Medulla oblongata (tissue), 1 donor: ENCODE results near the gene GPR82.
A peak's percentile ranks its signal among the peaks of the same experiment; 100 is the strongest.
"Not testable (repeated sequence)": the region's sequence is repeated elsewhere in the genome, so short reads cannot be mapped to it uniquely, and the experiment has no call there.

ENCODE experiments used
- DNase-seq: peaks from one replicate; pipeline ENCODE4 v3.0.0-alpha.2; 2015; ENCODE audit errors: extremely low spot score

GPR82 gene

DNA sequence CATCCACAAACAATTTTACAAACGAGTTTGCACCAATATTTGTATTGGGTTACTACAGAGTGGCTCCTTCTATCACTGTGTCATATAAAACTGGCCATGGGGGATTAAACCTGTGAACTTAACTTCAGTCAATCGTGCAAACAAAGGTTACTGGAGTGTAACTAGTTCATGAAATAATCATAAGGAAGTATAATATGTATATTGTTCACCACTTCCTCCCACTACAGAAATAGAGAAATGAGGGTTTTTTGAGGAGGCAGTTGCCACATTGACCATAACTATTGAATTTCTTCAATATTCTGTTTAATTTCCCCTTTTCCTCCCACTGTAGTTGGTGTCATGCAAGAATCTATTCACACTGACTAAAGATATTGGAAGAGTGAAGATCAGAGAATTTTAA is at the start of gene GPR82:
GPR82 (plus strand) TSS at position 356 of the 400 bp plus-strand sequence. CDS start 2,846 bp downstream, outside the sequence.
- DNase-seq, result no peak

- not testable (repeated sequence) for DNase-seq
These were observed 47.6 kb upstream of the GPR82 start for GRCh38 chrX:41676361-41676760.

DNA sequence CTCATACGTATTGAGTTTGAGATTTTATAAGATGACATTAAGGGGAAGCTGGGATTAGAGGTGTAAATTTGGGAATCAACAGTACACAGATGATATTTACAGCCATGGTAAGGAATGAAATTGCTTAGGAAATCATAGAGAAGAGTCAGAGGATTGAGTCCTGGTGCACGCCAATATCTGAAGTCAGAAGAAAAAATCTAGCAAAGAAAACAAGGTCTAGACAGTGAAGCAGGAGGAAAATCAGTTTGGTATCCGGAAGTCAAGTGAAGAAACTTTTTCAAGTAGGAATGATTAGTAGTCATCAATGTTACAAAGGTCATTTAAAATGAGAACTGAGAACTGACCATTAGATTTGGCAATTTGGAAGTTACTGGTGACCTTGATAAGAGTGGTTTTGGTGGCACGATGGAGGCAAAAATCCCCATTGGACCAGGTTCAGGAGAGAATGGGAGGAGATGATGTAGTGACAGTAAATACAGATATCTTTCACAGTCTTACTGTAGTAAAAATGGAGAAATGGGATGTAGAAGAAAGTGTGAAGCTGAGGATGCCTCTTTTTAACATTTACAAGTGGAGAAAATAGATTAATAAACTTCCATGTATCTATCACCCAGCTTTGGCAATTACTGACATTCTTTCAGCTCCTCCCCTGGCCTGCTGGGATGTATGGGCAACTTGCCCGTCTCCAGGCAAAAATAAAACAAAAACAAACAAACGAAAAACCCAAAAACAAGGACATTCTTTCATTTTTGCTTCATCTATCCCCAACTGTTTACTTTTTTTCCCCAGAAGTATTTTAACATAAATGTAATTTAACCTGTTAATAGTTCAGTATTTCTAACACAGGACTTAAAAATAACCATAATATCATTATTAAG is 46.6 kb upstream of the GPR82 start:
- no peak for DNase-seq

DNA sequence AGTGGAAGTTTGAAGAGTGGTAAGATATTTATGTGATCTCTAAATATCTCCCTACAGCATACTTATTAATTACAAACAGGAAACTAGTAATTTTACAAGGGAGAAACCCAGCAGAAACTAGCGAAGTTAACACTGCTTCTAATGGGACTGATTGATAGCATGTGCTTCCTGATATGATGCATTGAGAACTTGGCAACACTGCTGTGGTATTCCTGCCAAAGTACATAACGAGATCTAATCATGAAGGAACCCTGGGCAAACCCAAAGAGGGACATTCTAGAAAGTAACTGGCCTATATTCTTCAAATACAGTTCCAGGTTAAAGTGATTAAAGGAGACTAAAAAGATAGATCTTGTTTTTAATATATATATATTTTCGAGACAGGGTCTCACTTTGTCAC is 39.8 kb upstream of the GPR82 start:
- no peak for DNase-seq

- no peak for DNase-seq
These were observed 39.0 kb upstream of the GPR82 start for GRCh38 chrX:41684940-41685339.

- DNase-seq, result no peak
These were observed 37.2 kb upstream of the GPR82 start for GRCh38 chrX:41686788-41687187.

DNA sequence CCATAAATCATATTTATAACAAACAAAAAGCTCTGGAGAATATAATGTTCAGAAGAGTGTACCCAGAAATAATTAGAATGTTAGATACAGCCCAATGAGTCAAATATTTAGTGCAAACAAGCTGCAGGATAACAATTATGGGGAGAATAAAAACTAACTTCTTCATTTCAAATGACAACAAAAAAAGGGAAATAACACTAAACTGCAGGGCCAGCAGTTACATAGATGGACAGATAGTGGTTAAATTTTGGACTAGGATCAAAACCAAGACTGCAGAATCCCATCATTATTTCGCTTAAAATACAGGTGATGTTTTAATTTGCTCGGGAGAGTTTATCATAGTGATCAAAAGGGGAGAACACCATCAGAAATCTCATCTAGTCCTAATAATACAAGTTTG is 35.8 kb upstream of the GPR82 start:
- no peak for DNase-seq

DNA sequence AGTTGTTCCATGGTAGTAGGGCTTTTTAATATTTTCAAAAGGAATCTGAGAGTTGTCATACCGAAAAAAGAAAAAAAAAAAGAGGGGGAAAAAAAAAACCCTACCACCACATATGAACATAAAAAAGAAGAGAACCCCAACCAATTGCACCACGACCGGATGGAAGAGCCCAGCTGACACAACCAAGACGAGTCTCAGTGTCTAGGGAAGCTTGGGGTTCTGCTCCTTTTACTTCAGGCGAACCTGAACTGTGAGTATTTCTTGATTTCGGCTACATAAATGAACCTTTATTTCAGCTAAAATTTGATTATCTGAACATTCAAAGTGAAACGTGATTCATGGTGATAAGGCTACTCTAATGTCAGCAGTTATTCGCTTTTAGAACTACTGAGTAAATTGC is 35.1 kb upstream of the GPR82 start, which contains the start of gene GPR34:
GPR34 (plus strand) TSS at position 139 of the 400 bp plus-strand sequence. CDS start 6,661 bp downstream, outside the sequence.
- peak; percentile 49 for DNase-seq

- no peak for DNase-seq
These were observed 34.3 kb upstream of the GPR82 start for GRCh38 chrX:41689711-41690110.

DNA sequence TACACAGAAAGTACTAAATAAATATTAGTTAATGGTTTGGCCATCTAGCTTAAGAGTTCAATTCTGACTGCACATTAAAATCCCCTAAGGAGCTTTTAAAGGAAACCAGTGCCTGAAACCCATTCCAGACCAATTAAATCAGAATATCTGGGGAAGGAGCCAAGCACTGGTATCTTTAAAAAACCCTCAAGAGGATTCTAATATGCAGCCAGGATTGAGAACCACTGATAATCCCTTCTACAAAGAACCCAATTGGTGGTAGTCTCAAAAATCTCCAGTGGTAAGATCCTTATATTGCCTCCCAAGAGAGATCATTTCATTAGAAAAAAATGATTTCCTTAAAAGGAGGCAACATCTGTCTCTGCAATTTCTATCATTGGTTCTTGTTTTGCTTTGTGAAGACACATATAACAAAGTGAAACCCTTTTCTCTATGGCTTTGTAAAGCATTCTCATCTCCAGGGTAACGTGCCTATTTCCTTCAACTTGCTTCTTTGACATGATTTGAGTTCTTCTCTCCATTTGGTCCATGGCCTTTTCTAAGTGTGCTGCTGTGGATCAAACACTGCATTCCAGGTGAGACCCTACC is 31.7 kb upstream of the GPR82 start:
- no peak for DNase-seq

GRCh38 chrX:41693024-41693423 is 31.0 kb upstream of the GPR82 start:
- no peak for DNase-seq

DNA sequence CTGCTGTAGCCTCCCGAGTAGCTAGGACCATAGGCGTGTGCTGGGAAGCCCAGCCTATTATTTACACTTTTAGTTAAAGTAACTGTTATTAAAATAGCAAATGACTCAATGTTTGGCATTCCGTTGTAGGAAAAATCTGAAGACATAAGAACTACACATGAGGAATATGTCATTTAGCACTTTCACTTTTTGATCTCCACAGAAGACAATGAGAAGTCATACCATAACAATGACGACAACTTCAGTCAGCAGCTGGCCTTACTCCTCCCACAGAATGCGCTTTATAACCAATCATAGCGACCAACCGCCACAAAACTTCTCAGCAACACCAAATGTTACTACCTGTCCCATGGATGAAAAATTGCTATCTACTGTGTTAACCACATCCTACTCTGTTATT is 28.6 kb upstream of the GPR82 start:
- DNase-seq, result no peak

GRCh38 chrX:41703574-41704029 is 20.4 kb upstream of the GPR82 start:
- no peak for DNase-seq

DNA sequence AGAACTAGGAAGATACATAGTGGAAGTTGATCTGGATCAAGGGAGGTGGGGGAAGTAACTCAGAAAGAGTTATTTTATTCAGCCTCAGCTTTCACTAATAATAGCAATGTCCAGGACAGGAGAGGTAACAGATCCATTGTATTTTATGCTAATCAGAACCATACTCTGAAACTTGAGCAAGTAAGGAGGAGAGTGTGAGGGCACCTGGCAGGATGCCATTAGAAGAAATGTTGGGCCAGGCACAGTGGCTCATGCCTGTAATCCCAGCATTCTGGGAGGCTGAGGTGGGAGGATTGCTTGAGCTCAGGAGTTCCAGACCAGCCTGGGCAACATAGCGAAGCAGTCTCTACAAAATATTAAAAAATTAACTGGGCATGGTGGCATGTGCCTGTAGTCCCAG is 18.9 kb upstream of the GPR82 start:
- DNase-seq, result no peak

DNA sequence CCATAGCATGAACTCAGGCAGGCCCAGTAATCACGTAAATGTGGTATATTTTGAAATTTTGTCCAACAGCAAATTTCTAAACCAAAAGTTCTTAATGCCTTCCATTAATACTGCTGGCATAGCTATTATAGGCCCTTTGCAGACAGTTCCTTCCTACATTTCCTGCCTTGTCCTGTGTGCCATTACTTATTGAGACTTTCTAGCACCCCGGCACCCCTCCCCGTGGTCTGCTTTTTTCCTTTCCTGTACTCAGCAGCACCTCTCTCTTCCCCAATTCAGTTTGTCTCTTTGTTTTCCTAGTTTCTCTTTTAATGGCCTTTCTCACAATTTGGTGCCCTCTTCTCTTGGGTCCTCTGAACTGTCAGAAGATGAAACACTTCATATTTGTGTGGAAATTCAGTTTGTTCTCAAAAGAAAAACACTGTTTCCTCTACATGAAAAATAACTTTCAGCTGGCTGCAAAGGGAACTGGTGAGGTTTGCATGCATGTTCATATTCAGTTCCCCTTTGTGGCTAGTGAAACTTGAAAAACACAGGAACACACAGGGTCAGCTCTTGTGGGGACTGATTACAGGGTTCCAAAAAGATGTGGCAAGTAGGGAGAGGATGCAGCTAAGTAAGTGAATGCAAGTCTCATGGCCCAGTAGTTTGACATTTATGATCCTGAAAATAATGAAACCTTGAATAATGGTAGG is 18.2 kb upstream of the GPR82 start:
- DNase-seq, result peak; percentile 50

- no peak for DNase-seq
These were observed 16.8 kb upstream of the GPR82 start for GRCh38 chrX:41707218-41707617.

DNA sequence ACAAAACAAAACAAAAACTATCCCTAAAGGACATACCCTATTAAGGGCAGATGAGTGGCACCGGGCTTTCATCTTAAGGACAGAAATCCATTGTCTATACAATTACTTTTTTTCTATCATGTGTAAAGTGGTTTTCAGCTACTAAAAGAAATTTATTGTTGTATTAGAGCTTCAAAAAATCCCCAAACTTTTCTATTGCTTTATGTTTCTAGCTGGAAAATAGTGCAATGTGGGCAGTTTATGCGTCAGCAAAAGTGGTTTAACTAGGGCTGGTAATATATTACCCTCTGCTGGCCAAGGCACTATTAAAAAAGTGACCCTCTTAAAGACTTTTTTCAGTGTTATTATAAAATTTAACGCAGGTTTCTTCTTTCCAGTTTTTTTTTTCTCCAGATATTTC is 15.5 kb upstream of the GPR82 start:
- DNase-seq, result no peak

DNA sequence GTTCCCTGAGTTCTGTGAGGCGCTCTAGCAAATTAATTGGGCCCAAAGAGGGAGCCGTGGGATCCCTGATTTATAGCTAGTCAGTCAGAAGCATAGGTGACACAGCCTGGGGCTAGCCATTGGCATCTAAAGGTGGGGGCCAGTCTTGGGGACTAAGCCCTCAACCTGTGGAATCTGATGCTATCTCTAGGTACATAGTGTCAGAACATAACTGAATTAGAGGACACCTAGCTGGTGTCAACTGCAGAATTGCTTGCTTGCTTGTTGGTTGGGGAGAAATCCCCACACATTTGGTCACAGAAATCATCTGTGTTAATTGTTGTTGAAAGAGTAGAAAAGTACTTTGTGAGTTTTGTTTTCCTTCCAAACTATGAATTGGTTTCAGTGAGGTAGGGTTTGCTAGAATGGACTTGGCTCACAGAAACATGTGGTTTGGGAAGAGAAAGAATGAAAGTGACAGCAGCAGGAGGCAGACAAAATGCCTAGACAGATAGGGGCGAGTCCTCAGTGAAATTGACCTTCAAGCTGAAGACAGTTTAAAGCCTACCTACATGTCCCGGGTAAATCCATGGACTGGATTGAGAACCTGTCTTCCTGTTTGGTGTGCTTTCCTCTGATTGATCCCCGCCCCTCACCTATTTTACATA is 12.8 kb upstream of the GPR82 start:
- no peak for DNase-seq

DNA sequence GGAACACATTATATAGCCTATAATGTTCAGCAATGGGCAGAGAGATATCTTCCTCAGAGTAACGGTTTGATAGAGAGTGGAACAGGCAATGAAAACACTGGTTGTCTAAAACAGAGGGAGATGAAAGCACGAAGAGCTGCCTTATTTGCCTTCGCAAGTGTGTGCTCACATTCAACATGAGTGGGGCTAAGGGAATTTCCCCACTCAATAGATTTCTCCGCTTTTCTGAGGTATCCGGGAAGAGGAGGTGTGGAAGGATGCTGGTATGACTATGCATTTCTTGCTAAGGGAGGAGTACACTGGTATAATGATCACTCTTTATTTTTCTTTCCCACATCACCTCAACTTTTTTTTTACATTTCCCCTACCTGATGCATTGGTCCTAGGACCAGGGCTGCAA is 7.8 kb upstream of the GPR82 start:
- DNase-seq, result no peak

DNA sequence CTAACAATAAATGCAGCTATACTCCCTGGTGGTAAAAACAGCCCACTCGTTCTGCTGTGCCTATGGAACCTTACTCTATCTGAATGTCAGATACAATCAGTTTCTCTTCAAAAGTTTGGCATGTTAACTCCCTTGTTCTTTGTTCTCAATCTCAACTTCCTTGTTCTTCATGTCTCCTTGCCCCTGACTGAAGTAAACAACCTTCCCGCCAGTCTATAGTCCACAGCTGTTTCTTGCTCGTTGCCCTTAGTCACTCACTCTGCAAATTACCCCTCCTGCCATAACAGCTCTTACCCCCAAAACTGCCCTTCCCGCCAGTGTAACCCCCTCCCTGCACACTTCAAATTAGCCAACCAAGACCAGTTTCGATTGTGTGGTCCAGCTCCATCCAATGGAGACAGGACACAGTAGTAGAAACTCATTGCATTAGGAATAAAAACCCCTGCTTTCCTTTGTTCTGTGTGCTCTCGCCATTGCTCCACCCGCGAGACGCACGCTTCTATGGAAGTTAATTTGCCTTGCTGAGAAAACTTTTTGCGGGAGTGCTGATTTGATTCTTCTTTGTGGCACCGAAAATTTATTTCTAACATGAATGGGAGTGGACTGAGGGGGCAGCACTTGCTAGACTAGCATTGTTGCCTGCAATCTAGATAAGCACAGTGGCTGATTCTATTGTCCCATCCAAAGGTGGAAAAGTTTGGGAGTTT is 7.1 kb upstream of the GPR82 start:
- DNase-seq, result no peak

DNA sequence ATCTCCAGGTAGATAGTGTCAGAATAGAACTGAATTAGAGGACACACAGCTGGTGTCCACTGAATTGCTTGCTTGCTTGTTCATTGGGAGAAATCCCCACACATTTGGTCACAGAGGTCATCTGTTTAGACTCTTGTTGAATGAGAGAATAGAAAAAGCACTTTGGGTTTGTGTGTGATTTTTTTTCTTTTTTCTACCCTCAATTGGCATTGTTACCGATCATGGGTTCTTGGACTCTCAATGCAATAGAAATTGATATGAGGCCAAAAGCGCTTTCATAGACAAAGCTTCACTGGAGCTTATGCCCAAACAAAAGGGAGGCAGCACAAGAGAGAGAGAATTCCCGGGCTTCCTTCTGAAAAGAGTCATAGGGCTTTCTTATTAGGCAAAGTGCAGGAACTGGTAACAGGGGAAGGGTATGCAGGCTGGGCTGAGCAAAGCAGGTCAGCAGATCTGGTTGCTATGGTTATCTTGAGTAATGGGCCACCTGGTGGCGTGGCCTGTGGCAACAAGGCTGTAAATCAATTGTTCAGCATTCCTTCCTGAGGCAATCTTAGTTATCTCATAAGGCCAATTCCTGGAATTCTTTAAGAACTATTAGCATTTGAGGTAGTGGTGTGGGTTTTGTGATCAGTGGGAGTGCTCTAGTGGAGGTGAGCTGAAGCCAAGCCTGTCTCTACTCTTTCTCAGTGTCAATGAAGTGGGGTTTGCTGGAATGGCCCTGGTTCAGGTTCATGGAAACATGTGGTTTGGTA is 5.3 kb upstream of the GPR82 start:
- DNase-seq, result peak; percentile 74
